ENCODE data around the gene AP2A2.
"Not testable (repeated sequence)": the region's sequence is repeated elsewhere in the genome, so short reads cannot be mapped to it uniquely, and the experiment has no call there.

The AP2A2 gene

DNA sequence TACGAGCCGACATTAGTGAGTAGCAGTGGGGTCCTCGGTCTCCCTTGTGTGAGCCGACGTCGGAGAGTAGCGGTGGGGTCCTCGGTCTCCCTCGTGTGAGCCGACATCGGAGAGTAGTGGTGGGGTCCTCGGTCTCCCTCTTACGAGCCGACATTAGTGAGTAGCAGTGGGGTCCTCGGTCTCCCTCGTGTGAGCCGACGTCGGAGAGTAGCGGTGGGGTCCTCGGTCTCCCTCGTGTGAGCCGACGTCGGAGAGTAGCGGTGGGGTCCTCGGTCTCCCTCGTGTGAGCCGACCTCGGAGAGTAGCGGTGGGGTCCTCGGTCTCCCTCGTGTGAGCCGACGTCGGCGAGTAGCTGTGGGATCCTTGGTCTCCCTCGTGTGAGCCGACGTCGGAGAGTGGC lies 49.7 kb downstream of the AP2A2 start:
- not testable (repeated sequence) for DNase-seq (ENCODE audit: low read depth)

- no peak for DNase-seq (ENCODE audit: low read depth)
Observed at GRCh38 chr11:975827-976226, 50.2 kb downstream of the AP2A2 start.

DNA sequence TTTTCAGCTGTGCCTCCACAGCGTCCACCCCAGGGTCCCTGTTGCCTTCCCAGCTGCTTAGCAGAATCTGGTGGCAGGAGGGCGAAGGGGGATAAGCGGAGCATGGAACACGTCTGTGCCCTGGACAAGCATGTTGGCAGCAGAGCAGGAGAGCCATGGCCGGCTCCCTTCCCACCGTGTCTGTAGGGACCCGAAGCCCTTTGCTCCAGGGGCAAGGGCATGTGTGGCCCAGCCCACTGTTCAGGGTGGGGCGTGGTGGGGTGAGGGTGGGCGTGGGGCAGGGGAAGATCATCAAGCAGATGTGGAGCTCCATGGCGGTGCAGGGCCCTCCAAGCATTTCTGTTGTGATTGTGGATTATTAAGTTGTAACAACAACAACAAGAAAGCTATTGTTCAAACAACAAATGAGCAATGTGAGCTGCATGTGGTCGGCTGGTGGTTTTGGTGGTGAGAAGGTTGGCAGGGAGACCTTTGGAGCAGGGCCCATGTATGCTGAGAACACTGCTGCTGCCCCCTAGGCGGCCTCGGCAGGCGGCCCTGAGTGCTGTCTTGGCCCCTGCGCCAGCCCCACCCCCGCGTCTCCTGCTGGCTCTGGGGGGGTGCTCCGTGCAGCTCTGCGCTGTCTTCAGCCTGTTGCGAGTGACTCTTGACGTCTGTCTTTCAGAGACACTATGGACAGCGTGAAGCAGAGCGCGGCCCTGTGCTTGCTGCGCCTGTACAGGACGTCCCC lies 50.9 kb downstream of the AP2A2 start:
- DNase-seq (ENCODE audit: low read depth) = no peak

DNA sequence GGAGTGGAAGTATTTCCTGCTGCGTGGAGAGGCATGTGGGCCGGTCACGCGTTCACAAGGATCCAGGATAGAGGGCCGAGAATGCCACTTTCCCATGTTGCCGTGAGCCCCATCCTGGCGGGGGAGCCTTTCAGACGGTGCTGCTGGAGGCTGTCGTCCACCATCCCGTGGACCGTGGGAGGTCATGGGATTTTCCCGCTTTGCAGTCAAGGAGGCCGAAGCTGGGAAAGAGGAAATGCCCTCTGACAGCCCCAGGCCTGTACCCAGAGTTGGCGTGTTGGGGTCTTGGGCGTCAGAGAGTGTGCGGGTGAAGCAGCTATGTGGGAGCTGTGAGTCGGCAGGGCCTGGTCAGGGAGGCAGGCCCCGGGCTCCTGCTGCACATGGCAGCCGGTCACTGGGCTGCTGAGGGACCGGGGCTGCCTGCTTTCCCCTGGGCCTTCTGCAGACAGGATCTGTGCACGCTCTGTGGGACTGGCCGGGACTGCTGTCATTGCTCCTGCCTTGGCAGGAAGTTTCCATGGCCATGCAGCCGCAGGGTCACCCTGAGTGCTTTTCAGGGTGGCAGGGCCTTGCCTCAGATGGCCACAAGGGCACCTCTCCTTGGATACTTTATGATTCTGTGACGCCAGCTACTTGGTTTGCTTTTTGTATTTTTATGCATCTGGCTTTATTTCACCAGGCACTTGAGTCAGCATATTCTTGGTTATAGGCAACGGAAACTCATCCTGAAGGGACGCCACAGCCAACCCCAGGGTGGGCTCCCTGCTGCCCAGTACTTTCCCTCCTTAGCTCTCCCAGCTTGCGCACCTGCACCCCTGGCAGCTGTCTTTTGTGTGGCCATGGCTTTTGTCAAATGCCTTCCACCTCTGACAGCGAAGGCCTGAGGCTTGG lies 52.4 kb downstream of the AP2A2 start:
- DNase-seq (ENCODE audit: low read depth) = no peak

DNA sequence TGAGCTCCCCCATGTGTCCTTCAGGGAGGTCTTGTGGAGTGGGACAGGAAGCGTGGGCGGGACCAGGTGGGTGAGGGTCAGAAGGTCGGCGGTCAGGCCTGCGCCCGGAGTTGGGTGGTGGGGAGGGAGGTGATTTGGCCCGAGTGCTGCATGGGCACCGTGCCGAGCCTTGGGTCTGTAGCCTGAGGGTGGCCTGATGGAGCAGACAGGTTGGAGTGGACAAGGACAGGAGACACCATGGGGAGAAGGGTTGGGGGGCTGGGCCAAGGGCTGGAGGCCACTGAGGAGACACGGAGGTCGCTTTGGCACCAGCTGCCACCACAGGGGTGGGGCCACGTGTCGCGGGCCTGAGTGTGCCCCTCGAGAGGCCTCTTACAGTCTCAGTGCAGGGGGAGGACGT lies 53.1 kb downstream of the AP2A2 start:
- no peak for DNase-seq (ENCODE audit: low read depth)

GRCh38 chr11:980438-981357 lies 55.0 kb downstream of the AP2A2 start:
- no peak for DNase-seq (ENCODE audit: low read depth)

- no peak for DNase-seq (ENCODE audit: low read depth)
Observed at GRCh38 chr11:981764-982163, 56.1 kb downstream of the AP2A2 start.

GRCh38 chr11:984546-984945 lies 58.9 kb downstream of the AP2A2 start:
- no peak for DNase-seq (ENCODE audit: low read depth)

- no peak for DNase-seq (ENCODE audit: low read depth)
Observed at GRCh38 chr11:985406-985805, 59.7 kb downstream of the AP2A2 start.

DNA sequence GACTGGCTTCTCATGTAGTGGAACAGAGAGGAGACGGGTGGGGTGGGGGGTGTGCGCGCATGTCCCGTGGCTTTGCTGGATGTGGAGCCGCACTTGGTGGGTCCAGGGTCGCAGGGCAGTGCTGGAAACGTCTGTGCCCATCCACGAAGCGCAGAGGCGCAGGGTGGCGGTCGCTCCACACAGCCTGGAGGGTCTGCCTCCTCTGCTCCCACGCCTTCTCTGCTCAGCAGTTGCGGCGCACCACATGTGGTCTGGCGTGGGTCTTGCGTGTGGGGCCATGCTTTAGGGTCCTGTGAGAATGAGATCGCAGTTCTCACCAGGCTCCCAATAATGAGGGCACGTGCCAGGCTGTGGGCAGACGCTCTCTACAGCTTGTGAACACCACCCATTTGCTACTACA lies 60.2 kb downstream of the AP2A2 start:
- DNase-seq (ENCODE audit: low read depth) = no peak

DNA sequence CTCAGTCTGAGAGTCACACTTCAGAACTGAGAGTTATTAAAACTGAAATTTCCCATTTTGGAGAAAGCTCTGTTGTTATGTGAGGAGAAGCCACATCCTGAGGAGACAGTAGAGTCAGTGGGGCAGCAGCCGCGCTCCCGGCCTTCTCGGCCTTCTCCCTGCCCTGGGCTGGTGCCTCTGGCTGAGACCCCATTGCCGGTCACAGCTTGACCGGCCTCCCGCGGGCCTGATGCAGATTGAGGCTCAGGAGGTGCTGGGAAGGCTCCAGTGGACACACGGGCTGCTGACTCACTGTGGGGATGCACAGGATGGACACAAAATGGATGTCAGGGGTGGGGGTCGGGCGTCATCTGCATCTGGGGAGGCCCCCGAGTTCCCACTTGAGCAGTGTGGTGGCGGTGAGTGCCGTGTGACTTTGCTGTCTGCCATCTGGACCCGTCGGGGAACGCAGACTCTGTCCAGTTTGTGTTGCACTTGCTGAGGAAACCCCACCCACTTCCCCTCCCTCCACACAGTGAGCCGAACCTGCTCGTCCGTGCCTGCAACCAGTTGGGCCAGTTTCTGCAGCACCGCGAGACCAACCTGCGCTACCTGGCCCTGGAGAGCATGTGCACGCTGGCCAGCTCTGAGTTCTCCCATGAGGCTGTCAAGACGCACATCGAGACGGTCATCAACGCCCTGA lies 60.7 kb downstream of the AP2A2 start:
- DNase-seq (ENCODE audit: low read depth) = no peak

GRCh38 chr11:986952-987305 lies 61.3 kb downstream of the AP2A2 start:
- DNase-seq (ENCODE audit: low read depth) = no peak

GRCh38 chr11:987671-988070 lies 62.0 kb downstream of the AP2A2 start:
- no peak for DNase-seq (ENCODE audit: low read depth)

GRCh38 chr11:990101-990500 lies 64.4 kb downstream of the AP2A2 start:
- DNase-seq (ENCODE audit: low read depth) = no peak

GRCh38 chr11:991034-991433 lies 65.4 kb downstream of the AP2A2 start:
- no peak for DNase-seq (ENCODE audit: low read depth)

DNA sequence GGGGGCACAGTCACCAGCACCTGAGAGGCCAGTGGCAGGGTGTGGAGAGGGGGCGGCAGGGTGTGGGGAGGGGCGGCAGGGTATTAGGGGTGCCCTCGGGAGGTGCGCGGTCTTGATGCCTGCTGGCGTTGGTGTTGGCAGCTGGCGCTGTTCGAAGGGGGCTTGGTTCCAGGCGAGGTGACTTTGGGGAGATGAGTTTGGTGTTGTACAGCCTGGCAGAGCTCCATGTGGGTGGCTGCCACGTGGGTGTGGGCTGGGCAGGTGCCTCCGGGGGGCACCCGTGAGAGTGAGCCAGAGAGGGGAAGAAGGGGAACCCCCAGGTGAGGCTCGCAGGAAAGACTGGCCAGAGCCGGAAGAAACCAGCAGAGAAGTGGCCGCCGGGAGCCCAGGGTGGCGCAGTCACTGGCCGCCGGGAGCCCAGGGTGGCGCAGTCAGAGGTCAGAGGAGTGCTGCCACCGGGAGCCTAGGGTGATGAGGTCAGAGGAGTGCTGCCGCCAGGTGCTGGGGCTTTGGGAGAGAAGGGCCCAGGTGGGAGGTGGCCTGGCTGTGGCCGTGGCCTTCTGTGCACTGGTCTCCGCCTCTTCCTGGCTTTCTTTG lies 66.1 kb downstream of the AP2A2 start:
- no peak for DNase-seq (ENCODE audit: low read depth)

DNA sequence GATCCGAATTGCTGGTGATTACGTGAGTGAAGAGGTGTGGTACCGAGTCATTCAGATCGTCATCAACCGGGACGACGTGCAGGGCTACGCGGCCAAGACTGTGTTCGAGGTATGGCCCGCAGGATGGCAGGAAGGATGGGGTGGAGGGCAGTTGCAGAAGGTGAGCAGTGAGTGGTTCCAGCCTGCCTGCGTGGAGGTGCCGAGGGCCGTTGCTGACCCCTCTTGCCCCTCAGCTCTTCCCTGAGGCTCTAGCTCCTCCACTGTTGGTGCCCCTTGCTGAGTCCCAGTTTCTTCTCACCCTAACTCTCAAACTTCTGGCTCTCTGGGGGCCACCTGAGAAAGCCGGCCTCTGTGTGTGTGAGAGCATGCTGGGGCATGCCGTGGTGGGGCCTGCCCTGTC lies 66.9 kb downstream of the AP2A2 start:
- DNase-seq (ENCODE audit: low read depth) = no peak

DNA sequence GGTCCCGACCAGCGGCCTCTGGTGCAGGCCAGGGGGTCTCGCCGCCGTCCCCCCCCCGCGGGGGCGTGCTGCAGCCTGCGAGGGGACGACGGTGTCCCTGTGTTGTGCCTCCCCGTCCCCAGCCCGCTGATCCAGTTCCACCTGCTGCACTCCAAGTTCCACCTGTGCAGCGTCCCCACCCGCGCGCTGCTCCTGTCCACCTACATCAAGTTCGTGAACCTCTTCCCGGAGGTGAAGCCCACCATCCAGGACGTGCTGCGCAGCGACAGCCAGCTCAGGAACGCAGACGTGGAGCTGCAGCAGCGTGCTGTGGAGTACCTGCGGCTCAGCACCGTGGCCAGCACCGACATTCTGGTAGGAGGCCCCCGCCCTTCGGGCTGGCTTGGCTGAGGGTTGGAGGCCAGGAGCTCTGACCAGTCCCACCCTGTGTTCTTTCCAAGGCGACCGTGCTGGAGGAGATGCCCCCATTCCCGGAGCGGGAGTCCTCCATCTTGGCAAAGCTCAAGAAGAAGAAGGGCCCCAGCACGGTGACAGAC lies 68.0 kb downstream of the AP2A2 start:
- no peak for DNase-seq (ENCODE audit: low read depth)

- DNase-seq (ENCODE audit: low read depth) = no peak
Observed at GRCh38 chr11:995044-995751, 69.5 kb downstream of the AP2A2 start.

- no peak for DNase-seq (ENCODE audit: low read depth)
Observed at GRCh38 chr11:995752-996420, 70.2 kb downstream of the AP2A2 start.

Measured in activated gamma-delta T cell treated with anti-CD3 and anti-CD28 coated beads, Interleukin-2, amount 50 U/mL, for 16 hours (primary cell).